NCI-H82 (cell line): ENCODE data around the gene C11orf21.
A peak's percentile ranks its signal among the peaks of the same experiment; 100 is the strongest.
"Not testable (repeated sequence)": the region's sequence is repeated elsewhere in the genome, so short reads cannot be mapped to it uniquely, and the experiment has no call there.

Experiments used
- DNase-seq: peaks from one replicate; lab custom pipeline; 2025; lab: John Stamatoyannopoulos, UW

C11orf21 gene

DNA sequence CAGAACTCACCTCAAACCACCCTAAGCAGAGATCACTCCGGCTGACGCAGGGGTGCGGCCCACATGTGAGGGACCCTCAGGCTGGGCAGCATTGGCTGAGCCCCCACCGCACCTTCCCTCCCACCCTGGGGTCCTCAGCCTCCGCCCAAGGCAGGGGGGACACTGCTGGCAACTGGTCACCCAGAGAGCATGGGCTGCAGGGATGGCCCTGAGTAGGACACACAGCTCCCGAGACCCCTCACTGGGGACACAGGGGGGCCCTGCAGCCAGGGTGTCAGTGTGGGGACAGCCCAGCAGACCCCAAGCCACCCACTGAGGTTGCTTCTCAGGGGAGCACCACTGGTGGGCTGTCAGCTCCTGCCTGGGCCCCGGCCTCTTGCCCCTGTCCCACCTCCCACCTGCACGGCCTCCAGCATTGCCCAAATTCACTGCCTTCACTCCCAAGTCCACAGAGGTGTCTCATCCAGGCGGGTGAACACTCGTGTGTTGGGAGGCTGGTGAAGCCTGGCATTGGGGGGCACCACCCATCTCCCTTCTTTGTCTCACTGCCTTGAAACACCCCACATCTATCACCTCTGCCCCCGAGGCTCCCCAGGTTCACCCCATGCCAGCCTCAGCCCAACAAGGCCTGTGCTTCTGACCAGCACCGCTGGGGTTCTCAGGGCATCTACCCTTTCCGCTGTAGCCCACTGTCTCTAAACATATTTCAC lies 4.7 kb downstream of the C11orf21 start:
- no peak for DNase-seq

DNA sequence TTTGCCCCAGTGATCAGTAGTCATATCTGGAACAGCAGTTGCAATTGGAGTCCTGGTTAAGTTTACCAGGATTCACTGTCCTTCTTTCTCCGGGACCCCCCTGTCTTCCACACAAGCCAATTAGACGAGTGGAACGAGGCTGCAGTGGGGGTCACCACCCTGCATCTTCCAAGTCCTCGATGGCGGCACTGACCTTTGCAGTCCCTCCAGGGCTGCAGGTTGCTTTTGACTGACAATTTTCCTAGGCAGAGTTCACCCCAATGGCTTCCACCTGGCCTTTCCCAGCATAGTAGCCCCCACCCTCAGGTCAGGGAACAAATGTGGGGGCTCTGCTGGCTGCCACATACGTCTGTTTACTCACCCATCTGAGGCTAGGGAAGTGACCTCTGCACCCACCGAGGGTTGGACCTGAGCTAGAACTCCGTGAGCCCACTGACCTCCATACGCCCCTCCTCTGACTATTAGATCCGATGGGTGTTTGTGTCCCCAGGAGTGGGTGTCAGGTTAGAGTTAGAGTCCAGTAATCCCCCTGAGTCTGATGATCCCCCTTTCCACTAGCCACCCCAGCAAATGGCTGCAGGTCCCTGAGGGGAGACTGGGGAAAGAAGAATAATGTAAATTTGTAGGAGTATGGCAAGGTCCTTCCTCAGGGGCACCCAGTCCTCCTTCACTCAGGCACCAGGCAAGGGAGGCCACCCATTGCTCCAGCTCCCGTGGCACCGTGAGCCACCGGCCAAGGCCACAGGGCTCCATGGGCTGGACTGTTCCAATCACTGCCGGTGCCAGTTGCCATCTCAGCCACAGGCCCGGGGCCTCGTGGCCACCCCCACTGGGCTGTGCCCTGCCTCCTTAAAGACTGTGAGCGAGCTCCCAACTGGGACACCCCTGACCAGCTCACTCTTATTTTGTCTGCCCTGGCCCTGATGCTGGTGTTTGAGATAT lies 5.5 kb downstream of the C11orf21 start:
- no peak for DNase-seq

DNA sequence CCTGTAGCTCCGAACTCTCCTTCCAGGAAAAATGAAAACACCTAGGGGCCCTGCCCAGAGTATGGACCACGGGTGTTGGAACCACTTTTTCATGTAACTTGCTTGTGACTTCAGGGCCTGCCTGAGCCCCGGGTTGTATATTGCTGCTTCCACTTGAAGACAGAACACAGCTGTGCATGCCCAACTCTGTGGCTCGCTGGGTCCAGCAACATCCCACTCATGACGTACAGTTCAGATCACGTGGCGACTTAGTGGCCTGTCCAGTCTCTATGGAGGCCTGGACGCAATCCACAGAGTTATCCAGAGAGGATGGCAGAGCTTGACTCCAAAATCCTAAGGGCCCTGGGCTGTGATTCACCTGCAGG lies 6.8 kb downstream of the C11orf21 start:
- DNase-seq: no peak

DNA sequence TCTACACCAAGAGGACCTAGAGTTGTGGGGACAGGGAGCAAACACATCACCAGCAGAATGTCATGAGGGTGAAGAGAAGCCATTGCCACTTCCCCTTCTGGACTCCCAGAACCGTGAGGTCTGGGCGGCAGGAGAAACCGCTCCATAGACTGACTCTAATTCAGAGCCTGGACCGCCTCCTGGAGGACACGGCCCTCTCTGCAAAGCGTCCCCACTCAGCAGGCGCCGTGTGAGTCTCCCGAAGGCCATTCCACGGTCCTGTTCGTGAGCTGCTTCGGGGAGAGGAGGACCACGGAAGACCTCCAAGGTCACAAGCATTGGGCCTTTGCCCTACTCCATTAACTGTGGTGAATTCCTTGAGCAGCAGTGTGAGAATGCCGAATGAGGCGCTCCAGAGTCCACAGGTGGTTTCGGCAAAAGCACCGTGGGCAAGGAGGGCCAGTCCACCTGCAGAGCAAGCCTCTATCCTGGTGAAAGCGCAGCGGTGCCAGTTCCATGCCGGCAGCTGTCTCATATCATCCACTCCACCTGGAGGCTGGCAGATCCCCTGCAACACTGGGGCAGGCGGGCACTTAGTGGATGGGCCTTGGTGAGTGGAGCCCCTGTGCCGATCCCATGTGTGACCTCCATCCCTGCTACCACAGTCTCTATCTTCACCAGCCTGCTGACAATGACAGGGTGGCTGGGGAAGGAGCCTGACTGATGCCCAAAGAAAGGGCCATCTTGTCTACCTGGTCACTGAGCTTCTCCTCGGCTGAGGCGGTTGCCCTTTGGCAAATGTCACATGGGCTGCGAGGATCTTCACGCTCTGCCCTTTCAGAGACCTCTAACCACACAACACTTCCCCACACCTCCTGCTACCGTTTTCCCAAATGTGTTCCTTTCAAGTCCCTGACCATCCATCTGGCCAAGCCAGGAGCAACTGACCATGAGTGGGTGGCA lies 7.5 kb downstream of the C11orf21 start:
- DNase-seq: no peak

DNA sequence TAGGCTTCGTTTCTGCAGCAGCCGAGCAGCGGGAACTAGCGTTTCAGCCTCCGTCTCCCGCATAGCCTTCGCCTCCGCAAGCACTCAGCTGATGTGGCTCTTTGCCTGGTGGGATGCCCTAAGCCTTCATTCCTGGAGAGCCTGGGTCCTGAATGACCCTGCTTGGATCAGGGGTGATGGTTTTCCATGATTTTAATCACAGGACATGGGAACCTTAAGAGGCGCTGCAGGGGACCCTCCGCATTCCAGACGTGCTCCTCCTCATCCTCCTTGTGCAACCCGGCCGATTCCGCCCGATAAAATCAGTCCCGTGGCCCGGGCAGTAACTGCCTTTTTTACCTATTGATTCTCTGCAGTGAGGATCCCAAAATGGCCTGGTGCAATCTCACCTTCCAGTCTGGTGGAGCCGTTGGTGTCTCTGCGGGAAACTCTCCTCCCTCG lies 8.2 kb downstream of the C11orf21 start:
- DNase-seq: no peak

DNA sequence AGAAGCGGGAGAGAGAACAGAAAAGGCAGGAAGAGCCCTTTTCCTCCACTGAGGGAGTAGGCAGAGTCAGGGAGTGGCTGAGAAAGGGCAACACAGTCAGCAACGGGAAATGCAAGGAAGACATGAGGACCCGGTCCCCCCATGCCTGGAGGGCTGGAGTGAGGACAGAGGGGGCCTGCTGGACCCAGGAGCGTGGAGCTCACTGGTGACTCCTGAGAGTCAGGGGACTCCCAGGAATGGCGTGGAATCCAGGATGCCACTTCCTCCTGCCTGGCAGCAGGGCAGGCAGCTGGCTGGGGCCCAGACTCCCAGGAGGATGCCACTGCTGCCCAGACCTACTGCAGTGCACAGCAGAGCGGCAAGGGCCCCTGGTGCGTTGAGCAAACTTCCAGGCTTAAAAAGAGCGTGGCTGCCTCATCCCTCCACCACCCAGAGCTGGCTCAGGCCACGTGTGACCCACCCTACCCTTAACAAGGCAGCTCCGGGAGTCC lies 11.3 kb downstream of the C11orf21 start:
- DNase-seq: no peak

DNA sequence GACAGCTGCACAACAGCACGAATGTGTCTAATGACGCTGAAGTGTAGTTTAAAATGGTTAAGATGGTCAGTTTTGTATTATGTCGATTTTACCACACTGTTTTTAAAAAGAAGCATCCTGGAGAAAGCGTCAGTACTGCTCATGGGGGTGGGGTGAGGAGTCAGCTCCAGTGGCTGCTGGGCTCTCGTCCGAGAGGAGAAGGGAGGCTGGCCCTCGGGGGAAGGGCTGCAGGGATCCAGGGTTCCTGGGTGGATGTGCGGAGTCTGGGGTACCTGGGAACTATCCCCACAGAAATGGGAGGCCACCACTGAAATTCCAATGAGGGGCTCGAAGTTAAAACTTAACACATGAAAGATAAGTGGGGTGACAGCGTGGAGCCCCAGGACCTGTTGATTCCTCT lies 11.9 kb downstream of the C11orf21 start:
- no peak for DNase-seq

DNA sequence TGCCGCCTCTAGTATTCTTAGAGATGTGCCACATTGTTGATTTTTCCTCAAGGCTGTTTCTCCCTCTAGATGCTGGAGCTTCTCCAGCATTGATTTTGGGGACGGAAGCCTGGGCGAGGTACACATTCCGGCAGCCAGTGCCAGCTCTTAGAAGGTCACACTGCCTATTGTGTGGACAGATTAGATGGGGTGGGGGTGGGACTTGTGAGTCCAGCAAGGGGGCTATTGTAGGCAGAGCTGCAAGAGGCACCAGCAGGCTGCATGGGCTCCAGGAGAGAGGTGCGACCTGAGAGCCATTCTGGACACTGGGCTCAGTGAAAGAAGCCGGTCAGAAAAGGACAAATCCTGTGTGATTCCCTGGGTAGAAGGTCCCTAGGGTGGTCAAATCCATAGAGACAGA lies 12.4 kb downstream of the C11orf21 start:
- no peak for DNase-seq

DNA sequence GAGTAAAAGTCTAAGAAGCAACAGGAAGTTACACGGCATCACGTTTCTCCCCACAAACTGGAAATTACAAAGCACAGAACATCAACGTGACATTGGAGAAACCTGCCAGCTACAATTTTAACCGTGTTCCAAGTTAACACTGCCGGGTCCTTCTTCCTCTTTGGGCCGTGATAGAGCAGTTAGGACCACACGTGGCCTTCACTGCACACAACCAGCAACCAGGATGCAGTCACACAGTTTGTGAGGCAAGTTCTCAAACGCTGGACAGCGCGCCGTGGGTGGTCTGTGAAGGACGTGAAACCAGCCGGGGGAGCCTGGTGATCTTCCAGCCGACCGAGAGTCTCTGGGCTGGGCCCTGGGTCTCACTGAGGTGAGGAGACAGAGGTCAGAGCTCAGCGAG lies 14.6 kb downstream of the C11orf21 start:
- no peak for DNase-seq

DNA sequence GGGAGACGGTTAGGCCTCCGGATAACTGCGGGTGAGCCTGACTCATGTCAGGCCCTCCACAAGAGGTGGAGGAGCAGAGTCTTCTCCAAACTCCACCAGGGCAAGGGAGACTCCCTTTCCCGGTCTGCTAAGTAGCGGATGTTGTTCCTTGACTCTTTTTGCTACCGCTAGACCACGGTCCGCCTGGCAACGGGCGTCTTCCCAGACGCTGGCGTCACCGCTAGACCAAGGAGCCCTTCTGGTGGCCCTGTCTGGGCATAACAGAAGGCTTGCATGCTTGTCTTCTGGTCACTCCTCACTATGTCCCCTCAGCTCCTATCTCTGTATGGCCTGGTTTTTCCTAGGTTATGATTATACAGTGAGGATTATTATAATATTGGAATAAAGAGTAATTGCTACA lies 15.4 kb downstream of the C11orf21 start:
- DNase-seq: not testable (repeated sequence)

DNA sequence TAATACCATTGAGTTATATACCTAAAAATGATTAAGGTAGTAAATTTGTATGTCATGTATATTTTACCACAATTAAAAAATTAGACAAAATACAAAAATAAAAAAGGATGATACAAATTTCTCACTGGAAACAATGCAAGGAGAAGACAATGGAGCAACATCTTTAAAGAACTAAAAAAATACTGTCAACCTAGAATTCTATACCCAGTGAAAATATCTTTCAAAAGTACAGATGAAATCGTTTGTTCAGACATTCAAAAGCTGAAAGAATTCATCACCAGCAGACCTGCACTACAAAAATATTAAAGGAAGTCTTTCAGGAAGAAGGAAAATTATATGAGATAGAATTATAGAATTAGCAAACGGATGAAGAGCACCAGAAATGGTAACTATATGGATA lies 21.5 kb downstream of the C11orf21 start:
- no peak for DNase-seq

DNA sequence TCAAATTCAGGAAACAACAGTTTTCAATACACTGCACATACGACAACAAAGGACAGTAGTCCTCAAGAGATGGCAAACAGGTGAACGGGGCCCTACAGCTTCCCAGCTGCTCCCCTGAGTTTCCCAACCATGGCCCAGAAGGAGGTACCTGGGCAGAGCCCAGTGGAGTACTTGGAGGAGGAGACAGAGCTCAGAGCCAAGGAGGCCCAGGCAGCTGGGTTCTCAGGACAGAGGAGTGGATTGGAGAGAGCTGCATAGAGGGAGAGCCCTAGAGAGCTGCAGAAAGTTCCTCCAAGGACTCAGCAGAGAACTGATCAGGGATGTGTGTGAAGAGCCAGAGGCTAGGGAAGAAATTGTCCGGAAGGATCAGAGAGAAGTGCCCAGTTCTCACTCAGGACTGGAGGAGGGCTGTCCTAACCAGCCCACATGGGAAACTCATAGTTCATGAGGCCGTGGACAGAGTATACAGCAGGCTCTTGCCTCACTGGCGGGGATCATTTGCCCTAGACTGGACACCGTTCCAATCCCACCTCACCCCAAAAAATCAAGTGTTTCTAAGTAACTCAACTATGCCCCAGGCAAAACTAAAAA lies 23.7 kb downstream of the C11orf21 start:
- DNase-seq: no peak

DNA sequence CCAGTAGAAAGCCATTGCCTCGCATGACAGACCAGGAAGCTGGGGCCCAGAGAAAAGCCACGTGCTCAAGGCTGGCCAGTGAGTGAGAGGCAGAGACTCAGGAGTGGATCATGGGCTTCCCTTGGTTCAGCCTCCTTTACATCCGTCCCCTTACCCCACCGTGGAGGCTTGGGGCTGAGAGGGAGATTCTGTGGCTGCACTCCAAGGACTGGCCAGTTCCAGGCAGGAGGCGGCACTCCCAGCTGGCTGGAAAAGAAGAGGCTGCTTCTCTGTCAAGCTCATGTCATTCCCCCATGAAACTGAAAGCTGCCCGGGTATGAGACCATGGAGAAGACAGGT lies 24.7 kb downstream of the C11orf21 start:
- no peak for DNase-seq

DNA sequence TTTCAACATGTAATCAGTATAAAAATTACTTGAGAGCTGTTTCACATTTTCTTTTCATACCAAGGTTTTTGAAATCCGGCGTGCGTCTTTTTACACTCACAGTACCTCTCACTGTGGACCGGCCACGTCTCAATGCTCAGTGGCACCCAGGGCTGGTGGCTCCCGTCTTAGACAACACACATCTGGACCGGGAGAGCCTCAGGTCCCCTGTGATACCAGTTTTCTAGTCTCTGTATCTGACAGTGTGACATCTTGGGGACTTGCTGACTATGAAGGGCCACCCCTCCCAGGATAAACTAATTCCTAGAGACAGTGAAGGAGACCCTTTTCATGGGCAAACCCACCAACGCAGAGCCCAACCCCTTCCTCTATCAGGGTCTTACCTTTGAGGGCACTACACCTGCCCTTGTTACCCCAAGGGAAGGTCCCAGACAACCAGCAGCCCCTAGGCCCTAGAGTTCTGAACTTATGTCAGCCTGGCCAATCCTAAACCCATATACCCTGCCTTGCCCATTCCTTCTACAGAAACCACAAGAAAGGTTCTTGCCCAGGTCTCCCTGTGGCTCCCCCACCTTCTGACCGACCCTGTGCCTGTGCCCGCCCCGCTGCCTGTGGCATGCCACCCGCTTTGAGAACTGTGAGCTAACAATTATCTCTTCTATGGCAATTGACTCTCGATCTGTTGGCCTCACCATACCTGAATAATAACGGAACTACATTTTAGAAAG lies 25.3 kb downstream of the C11orf21 start:
- no peak for DNase-seq

DNA sequence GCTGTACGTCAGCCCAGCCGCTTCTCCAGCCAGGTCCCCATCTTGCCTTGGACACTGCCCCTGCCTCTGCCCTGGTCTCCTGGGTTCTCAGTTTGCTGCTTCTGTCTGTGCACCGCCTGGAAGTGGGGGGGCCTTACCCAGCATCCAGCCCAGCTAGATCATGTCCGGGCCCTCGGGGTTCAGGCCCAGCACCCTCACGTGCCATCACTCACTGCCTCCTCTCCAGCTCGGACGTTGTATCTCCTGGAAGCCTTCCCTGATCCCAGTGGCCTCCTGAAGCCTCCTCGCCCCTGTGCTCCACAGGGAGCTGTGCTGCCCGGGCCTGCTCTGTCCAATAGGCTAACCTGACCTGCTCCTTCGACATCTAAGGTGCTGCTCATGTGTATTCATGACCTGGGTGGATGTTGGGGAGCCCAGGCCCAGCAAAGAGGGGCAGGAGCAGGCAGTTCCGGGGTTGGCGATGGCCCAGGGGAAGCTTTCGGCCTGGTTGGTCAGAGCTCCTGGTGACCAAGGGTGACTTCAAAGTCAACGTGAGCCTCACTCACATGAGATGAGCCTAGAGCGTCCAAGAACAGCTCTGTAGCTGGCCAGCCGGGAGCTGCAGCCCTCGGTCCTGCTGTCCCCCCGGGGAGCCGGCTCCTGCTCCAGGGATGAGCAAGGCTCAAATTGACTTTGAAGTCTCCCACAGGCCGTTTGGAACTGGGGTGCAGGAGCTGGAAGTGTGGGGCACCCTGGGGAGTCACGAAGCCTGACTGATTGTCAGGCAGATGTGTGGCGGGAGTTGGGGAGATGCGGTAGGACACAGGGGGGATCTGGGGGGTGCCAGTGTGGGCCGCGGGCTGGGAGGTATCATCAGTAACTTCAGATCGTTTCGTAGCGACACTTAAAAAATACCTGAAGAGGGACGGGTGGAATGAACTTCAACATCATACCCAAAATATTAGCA lies 26.1 kb downstream of the C11orf21 start:
- no peak for DNase-seq

DNA sequence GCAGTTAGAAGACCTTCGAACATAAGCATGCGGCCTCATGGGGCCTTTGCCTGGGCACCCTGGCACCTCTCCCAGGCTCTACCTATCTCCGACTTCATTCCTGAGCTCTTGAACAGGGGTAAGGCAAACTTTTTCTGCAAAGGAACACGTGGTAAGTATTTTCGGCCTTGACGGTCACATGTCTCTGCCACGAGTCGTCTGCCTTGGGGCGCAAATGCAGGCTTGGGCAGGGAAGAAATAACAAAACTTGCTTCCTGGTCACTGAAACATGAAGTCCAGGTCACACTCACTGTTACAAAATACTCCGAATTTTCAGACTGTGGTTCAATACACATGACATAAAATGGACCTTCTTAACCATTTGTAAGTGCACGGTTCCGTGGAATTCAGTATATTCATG lies 27.9 kb downstream of the C11orf21 start:
- no peak for DNase-seq

DNA sequence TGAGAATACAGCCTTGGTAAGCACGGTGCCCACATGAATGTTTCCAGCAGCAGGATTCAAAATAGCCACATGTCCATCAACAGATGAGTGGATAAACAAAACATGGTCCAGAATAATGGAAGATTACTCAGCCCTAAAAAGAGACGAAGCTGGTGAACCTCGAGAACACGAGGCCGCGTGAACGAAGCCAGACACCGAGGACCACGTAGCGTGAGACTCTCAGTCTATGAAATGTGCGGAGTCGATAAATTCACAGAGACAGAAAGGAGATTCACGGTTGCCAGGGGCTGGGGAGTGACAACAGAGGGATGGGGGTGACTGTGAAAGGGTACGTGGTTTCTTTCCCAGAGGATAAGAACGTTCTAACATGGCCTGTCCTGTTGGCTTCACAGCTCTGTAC lies 28.4 kb downstream of the C11orf21 start:
- no peak for DNase-seq

DNA sequence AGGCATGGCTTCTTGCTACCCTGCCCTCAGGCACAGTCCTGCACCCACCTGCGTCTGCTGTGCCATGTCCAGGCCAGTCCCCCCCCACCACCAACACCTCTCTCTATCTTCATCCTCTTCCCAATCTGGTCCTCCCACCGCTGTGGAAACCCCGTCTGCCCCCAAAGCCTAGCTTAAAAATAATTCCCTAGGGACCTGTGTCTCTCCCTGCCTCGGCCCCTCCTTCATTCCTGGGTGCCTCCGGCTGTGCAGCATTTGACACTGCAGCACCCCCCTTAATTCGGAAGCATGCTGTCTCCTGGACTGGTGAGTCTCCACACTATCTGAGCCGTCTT lies 28.8 kb downstream of the C11orf21 start:
- peak; percentile 4 for DNase-seq

DNA sequence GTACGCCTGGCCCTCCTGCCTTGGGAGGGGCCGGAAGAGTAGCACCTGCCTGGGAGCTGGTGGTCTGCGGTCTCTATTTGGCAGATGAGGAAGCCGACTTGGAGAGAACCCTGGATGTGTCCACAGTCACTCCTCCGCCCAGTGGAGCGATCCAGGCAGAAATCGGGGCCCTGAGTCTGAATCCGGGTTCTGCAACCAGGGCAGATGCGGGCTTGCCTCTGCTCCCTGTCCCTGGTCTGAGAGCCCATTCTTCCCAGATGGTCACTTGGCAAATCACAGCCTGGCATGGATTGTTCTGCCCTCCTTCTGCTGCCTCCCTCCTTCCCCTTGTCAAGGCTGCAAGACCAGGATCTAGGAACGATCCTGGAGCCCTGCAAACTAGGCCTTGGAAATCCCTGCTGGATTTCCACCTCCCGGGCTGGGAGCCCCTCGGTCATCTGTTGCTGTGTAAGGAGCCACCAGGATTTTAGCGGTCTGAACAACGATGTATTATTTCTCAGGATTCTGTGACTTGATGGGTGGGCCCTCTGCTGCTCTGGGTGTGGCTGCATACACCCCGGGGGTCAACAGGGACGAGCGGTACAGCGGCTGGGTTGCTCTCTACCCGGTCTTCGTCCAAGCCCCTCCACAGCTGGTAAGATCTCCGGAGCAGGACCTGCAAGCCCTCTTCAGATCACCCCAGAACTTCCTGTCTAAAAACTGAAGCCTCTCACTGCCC lies 29.3 kb downstream of the C11orf21 start:
- no peak for DNase-seq
